K562 (cell line): ENCODE results near the gene KL. TPM values are rescaled to one million over a fixed set of nuclear protein-coding genes. Genes with fewer than 3 reads are reported as not detected.

ENCODE experiments used
- ATAC-seq: fragments of 200-7000 bp; cut with Tn5 transposase; 3 replicates; pipeline ENCODE4 v1.9.1; 2020; ENCODE audit warnings: moderate library complexity
- BruUV-seq: library from RNA; stranded (reverse); fragments of 400-500 nt; replicated peaks from 2 replicates; lab custom pipeline; 2021; lab: Mats Ljungman, UMichigan
- CTCF ChIA-PET: fragments of 300-600 bp; formaldehyde crosslinking; extraction: SDS; loops from one replicate; lab custom pipeline; 2021; ENCODE audit warnings: low intra/inter-chr PET ratio; lab: Yijun Ruan, JAX
- POLR2A ChIA-PET: fragments of 300-600, 350-650 bp; sonication (Branson Sonifier 250); formaldehyde crosslinking; extraction: SDS; loops from one replicate; lab custom pipeline; 2021; ENCODE audit warnings: antibody characterized with exemption, inconsistent platforms; lab: Yijun Ruan, JAX
- DNase-seq, 4 experiments: peaks; one replicate each; pipeline versions ENCODE4 v3.0.0 to v3.0.0-alpha.2; 2011 to 2018; ENCODE audit warnings: low spot score in 3 of 4, mixed read lengths in 3 of 4; ENCODE audit errors: extremely low read depth in 1 of 4
- FAIRE-seq: peaks from 2 replicates; lab custom pipeline; 2011; peaks lifted over from hg19 to GRCh38; lab: Jason Lieb, UNC
- H2AFZ ChIP-seq: 2 replicates; pipeline ENCODE4 v1.6.0; 2011; ENCODE audit warnings: low read depth, low read length, control low read depth, inconsistent platforms
- H3K27ac ChIP-seq: fragments of 200-600 bp; 3 replicates; pipeline ENCODE4 v1.8.0; 2011; ENCODE audit warnings: low read depth, mild to moderate bottlenecking, control low read depth, inconsistent platforms, low read length, moderate library complexity, mixed read lengths; ENCODE audit errors: extremely low read depth
- H3K27me3 ChIP-seq, 2 experiments: fragments of 300-600 bp in 1 of 2; 2 replicates in 1 of 2; 3 replicates in 1 of 2; pipeline versions ENCODE4 v1.6.0 to v1.8.0; 2011; ENCODE audit warnings: inconsistent platforms in 2 of 2, low read length in 2 of 2, mild to moderate bottlenecking in 1 of 2, mixed read lengths in 1 of 2, moderate library complexity in 1 of 2; ENCODE audit not compliant: control insufficient read depth in 2 of 2, insufficient read depth in 2 of 2
- H3K36me3 ChIP-seq: fragments of 300-600 bp; 3 replicates; pipeline ENCODE4 v1.8.0; 2011; ENCODE audit warnings: mild to moderate bottlenecking, low read length, inconsistent platforms; ENCODE audit not compliant: control insufficient read depth, insufficient read depth
- H3K4me1 ChIP-seq, 2 experiments: fragments of 200-600 bp in 1 of 2; replicated peaks in 1 of 2; 2 replicates in 1 of 2; 3 replicates in 1 of 2; pipeline versions ENCODE4 v1.5.1 to v1.8.0; 2011; ENCODE audit warnings: inconsistent platforms in 2 of 2, low read length in 2 of 2, mild to moderate bottlenecking in 1 of 2, mixed read lengths in 1 of 2, moderate library complexity in 1 of 2; ENCODE audit not compliant: control insufficient read depth in 2 of 2, insufficient read depth in 2 of 2
- H3K4me2 ChIP-seq: 2 replicates; pipeline ENCODE4 v1.6.1; 2011; ENCODE audit warnings: low read length, control low read depth, inconsistent platforms, mixed read lengths; ENCODE audit not compliant: insufficient read depth
- H3K4me3 ChIP-seq: fragments of 200-600 bp; sonication (generic), shearing (Covaris generic); 2 replicates; pipeline ENCODE4 v1.5.1; 2016; ENCODE audit warnings: control low read depth, inconsistent platforms
- H3K79me2 ChIP-seq: fragments of 200-600 bp; 3 replicates; pipeline ENCODE4 v1.8.0; 2011; ENCODE audit warnings: low read length, inconsistent platforms; ENCODE audit not compliant: control insufficient read depth, insufficient read depth
- H3K9ac ChIP-seq, 2 experiments: 2 replicates each; pipeline versions ENCODE4 v1.6.0 to v1.6.1; 2011; ENCODE audit warnings: low read depth in 2 of 2, low read length in 2 of 2, control low read depth in 1 of 2, inconsistent platforms in 1 of 2, mild to moderate bottlenecking in 1 of 2, mixed read lengths in 1 of 2; ENCODE audit not compliant: insufficient read depth in 1 of 2
- H3K9me1 ChIP-seq: one replicate; pipeline ENCODE4 v1.6.0; 2011; ENCODE audit warnings: inconsistent platforms, mild to moderate bottlenecking, low read length, moderate library complexity; ENCODE audit not compliant: control insufficient read depth, insufficient read depth
- H3K9me3 ChIP-seq: replicated peaks from 2 replicates; pipeline ENCODE4 v1.5.1; 2011; ENCODE audit warnings: low read depth, low read length, inconsistent platforms; ENCODE audit not compliant: control insufficient read depth, insufficient read depth
- H4K20me1 ChIP-seq: replicated peaks from 2 replicates; pipeline ENCODE4 v1.6.1; 2011; ENCODE audit warnings: low read length, inconsistent platforms, mixed read lengths; ENCODE audit not compliant: control insufficient read depth, insufficient read depth
- ARID3B ChIP-seq: fragments of 250-450 bp; sonication (Bioruptor Pico); IDR thresholded peaks from 2 replicates; pipeline ENCODE4 v1.4.0; 2020; ENCODE audit warnings: borderline replicate concordance
- HDAC8 ChIP-seq: fragments of 450-650 bp; IDR thresholded peaks from 2 replicates; pipeline ENCODE4 v1.6.1; 2016; ENCODE audit warnings: mild to moderate bottlenecking, missing genetic modification characterization, moderate library complexity, missing compliant biosample characterization
- MTA1 ChIP-seq: fragments of 450-650 bp; IDR thresholded peaks from 2 replicates; pipeline ENCODE4 v1.6.1; 2017; ENCODE audit warnings: borderline replicate concordance
- ZBED1 ChIP-seq: IDR thresholded peaks from 2 replicates; pipeline ENCODE4 v1.6.1; 2014
- ZNF212 ChIP-seq: fragments of 450-650 bp; formaldehyde crosslinking; IDR thresholded peaks from 2 replicates; pipeline ENCODE4 v1.4.0; 2020; ENCODE audit warnings: mild to moderate bottlenecking
- ZNF263 ChIP-seq: sonication (generic); formaldehyde crosslinking; IDR thresholded peaks from 2 replicates; pipeline ENCODE4 v1.8.0; 2022; ENCODE audit warnings: mild to moderate bottlenecking, missing genetic modification reagents, borderline replicate concordance
- ZNF324 ChIP-seq: fragments of 250-450 bp; sonication (Bioruptor Pico); IDR thresholded peaks from 2 replicates; pipeline ENCODE4 v1.4.0; 2020; ENCODE audit warnings: mild to moderate bottlenecking
- WGBS: fragments of 100-300 bp; shearing (Covaris generic); methylation state at CpG from one replicate; pipeline ENCODE4 v1.1.6; 2016; ENCODE audit warnings: low coverage, mixed read lengths; ENCODE audit not compliant: insufficient coverage; ENCODE audit errors: missing lambda C conversion rate; 5-methylcytosine and 5-hydroxymethylcytosine counted together
- in situ Hi-C: fragments of 300-500 bp; cut with MboI; formaldehyde crosslinking; loops from 4 replicates; pipeline ENCODE4 v1.15.0; 2018; ENCODE audit warnings: inconsistent platforms, mixed read lengths
- intact Hi-C: fragments of 100-400 bp; cut with micrococcal nuclease; formaldehyde crosslinking; loops from 2 replicates; pipeline ENCODE4 v1.14.2; 2022
- polyA plus RNA-seq, 8 experiments: library from polyadenylated mRNA; depleted of rRNA in 4 of 8; stranded (reverse) in 5 of 8; unstranded in 3 of 8; fragments of >200 nt; fragmentation: Nextera tagmentation in 2 of 8; fragmentation: Illumina TruSeq in 1 of 8; extraction: Ambion mirVana in 2 of 8; extraction: Trizol in 1 of 8; gene quantifications; 2 replicates each; pipeline versions ENCODE4 v1.2.1 to v1.2.3, GENCODE V29; 2011 to 2014; ENCODE audit warnings: inconsistent platforms in 1 of 8, missing spikeins in 1 of 8
- total RNA-seq, 7 experiments: library from RNA; depleted of rRNA in 6 of 7; stranded (reverse); fragments of >200 nt in 6 of 7; fragmentation: Illumina TruSeq in 2 of 7; extraction: Trizol in 2 of 7; gene quantifications; 2 replicates each; pipeline versions ENCODE4 v1.2.1 to v1.2.3, GENCODE V29; 2011 to 2021; ENCODE audit warnings: low replicate concordance in 1 of 7

The KL gene
- total and polyA plus RNA-seq, 9 of the 15 experiments (the other 6 are each of a cell fraction or from before 2014, with no cell fraction given): not detected

- intact Hi-C loops: no loop called here
- Histone ChIP-seq H4K20me1 (no peaks in the 10 kb centered on the region), H3K79me2 (no peaks in the 10 kb centered on the region), H3K9ac (no peak overlapping the region), H3K27ac (no peak overlapping the region), H3K9me1 (no peaks in the 10 kb centered on the region), H3K4me3 (no peak overlapping the region), H3K4me2 (no peak overlapping the region), H2AFZ (no peak overlapping the region), H3K9me3 (no peaks in the 10 kb centered on the region), H3K27me3 (no peaks in the 10 kb centered on the region), H3K4me1 (no peaks in the 10 kb centered on the region), H3K36me3 (no peaks in the 10 kb centered on the region)
- ChIA-PET POLR2A (interaction anchor here (1.2 to 1.4 kb wide), 2 partner anchors 15 to 34 kb away, joined by 3 to 5 read pairs; no protein-coding TSS in a partner anchor), CTCF (no interaction called here)
- in situ Hi-C loops: no loop called here
- no peak for FAIRE-seq
- no TSS peak for BruUV-seq
- WGBS: 0% methylated on average over 2 of the region's 3 CpGs
- DNase-seq: no peak
- TF ChIP-seq MTA1 (no peak), ZNF263 (no peak), ARID3B (no peak), ZNF324 (CRISPR knock-in tag) (no peak), HDAC8 (tag) (no peak), ZBED1 (no peak), ZNF212 (CRISPR knock-in tag) (no peak)
- no peak for ATAC-seq
Measured at GRCh38 chr13:32968793-32969192, 47.4 kb upstream of the KL start.
